Kidney (tissue), 14 donors: ENCODE results near the gene SLC39A3. TPM values are rescaled to one million over a fixed set of nuclear protein-coding genes. Genes with fewer than 3 reads are reported as not detected.

Experiments
- DNase-seq, 5 donors: peaks; one replicate each; pipeline ENCODE4 v3.0.0-alpha.2; 2013 to 2020
- FAIRE-seq: peaks from 2 replicates; lab custom pipeline; 2012; peaks lifted over from hg19 to GRCh38; lab: Jason Lieb, UNC
- H3K27ac ChIP-seq, 2 donors: one replicate each; pipeline ENCODE4 v1.7.0; 2013; ENCODE audit warnings: low read depth in 2 of 2, low read length in 2 of 2, inconsistent platforms in 1 of 2
- H3K27me3 ChIP-seq: one replicate; pipeline ENCODE4 v1.7.1; 2013; ENCODE audit warnings: low read length, inconsistent platforms; ENCODE audit not compliant: control insufficient read depth, insufficient read depth
- H3K36me3 ChIP-seq, 3 donors: one replicate each; pipeline versions ENCODE4 v1.7.0 to v1.7.1; 2013; ENCODE audit warnings: low read length in 3 of 3, control low read depth in 1 of 3, inconsistent platforms in 1 of 3; ENCODE audit not compliant: insufficient read depth in 3 of 3, control insufficient read depth in 2 of 3
- H3K4me1 ChIP-seq, 3 donors: one replicate each; pipeline versions ENCODE4 v1.7.0 to v1.7.1; 2013; ENCODE audit warnings: low read length in 3 of 3, inconsistent platforms in 1 of 3, low read depth in 1 of 3; ENCODE audit not compliant: control insufficient read depth in 2 of 3, insufficient read depth in 2 of 3
- H3K4me3 ChIP-seq, 3 donors: one replicate each; pipeline versions ENCODE4 v1.7.0 to v1.8.1; 2013; ENCODE audit warnings: low read length in 3 of 3, control low read depth in 1 of 3, inconsistent platforms in 1 of 3
- H3K9ac ChIP-seq, 3 donors: one replicate each; pipeline versions ENCODE4 v1.7.0 to v1.7.1; 2013; ENCODE audit warnings: low read length in 3 of 3, control low read depth in 1 of 3, inconsistent platforms in 1 of 3
- H3K9me3 ChIP-seq, 3 donors: one replicate each; pipeline versions ENCODE4 v1.7.0 to v1.7.1; 2013; ENCODE audit warnings: low read length in 3 of 3, control low read depth in 1 of 3, inconsistent platforms in 1 of 3; ENCODE audit not compliant: control insufficient read depth in 2 of 3, insufficient read depth in 1 of 3
- CTCF ChIP-seq: IDR thresholded peaks from 3 replicates; pipeline ENCODE4 v1.5.1; 2012; ENCODE audit warnings: mild to moderate bottlenecking, moderate library complexity, borderline replicate concordance; ENCODE audit not compliant: insufficient read depth; ENCODE audit errors: extremely low read depth
- intact Hi-C: fragments of 100-400 bp; cut with DNase I; formaldehyde crosslinking; loops from one replicate; pipeline ENCODE4 v1.11.1; 2022
- polyA plus RNA-seq: library from polyadenylated mRNA; stranded (reverse); fragments of 350-450 nt; fragmentation: Illumina TruSeq; extraction: RNeasy Lipid Tissue Mini Kit (QIAGEN cat#74804); gene quantifications from one replicate; pipeline ENCODE4 v1.2.3, GENCODE V29; 2014; ENCODE audit warnings: low read depth, low replicate concordance; ENCODE audit not compliant: insufficient read depth
- total RNA-seq: library from RNA; stranded (reverse); fragmentation: NEBNext Ultra II Directional; extraction: Animal tissue kit (Norgen Biotek cat#: 25700); gene quantifications from one replicate; pipeline ENCODE4 v1.2.1, GENCODE V29; 2021
- donor health status: control.
- donor health status: control.
- donor health status: control.
- donor health status: control.
- donor health status: control.
- donor health status: DM: yes; HTN: yes; CAD: no.
- donor health status: Normal renal cell carcinoma (clear cell type).

SLC39A3 gene
- total and polyA plus RNA-seq, 2 donors from 2014 or later = 31.1 to 38.0 TPM

DNA sequence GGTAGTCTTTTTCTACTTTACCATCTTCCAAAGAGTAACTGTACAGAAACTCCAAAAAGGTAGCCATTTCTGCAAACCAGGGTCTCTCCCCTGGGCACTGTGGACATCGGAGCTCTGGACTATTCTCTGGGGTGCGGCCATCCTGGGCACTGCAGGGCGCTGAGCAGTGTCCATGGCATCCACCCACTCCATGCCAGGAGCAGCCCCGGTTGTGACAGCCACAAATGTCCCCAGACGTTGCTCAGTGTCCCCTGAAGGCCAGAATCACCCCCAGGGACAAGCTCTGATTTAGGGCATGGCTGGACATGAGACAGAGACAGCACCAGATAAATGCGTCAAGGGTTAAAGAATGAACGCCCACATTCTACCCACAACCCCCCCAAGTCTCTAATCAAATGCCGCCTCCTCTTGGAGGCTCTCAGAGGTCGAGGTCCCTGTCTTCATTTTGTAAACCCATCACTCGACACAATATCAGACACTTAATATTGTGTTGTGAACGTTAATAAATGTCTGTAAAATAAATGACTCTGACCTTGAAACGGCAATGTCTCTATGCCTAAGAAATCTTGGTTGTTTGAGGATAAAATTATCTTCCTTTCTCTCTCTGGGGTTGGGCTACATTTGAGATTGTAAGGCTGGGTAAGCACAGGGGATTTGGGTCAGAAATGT, 46.2 kb downstream of the SLC39A3 start:
- no peak overlapping the region for H3K9ac ChIP-seq
- intact Hi-C loops = no loop called here
- FAIRE-seq = no peak

GRCh38 chr19:2691951-2692350, 47.9 kb downstream of the SLC39A3 start:
- no peak for FAIRE-seq
- Histone ChIP-seq H3K4me1 (peaks cover 0 to 2% (median 0%) of the 10 kb centered on the region in 3 donors), H3K27me3 (no peaks in the 10 kb centered on the region), H3K9me3 (no peaks in the 10 kb centered on the region), H3K36me3 (no peaks in the 10 kb centered on the region), H3K9ac (no peak overlapping the region), H3K27ac (no peak overlapping the region), H3K4me3 (no peak overlapping the region)
- TF ChIP-seq CTCF = no peak
- intact Hi-C loops = no loop called here
- DNase-seq = no peak

More for the DNA sequence above, 46.2 kb downstream of the SLC39A3 start:
- Histone ChIP-seq H3K9me3 (no peaks in the 10 kb centered on the region), H3K27ac (no peak overlapping the region), H3K4me3 (no peak overlapping the region), H3K4me1 (peaks cover 0 to 2% (median 0%) of the 10 kb centered on the region in 3 donors), H3K27me3 (no peaks in the 10 kb centered on the region), H3K36me3 (no peaks in the 10 kb centered on the region)
- TF ChIP-seq CTCF = no peak
- no peak for DNase-seq

GRCh38 chr19:2690856-2691255, 49.0 kb downstream of the SLC39A3 start:
- Histone ChIP-seq H3K9ac (no peak overlapping the region), H3K27me3 (no peaks in the 10 kb centered on the region), H3K4me1 (peaks cover 0 to 2% (median 0%) of the 10 kb centered on the region in 3 donors), H3K27ac (no peak overlapping the region), H3K4me3 (no peak overlapping the region), H3K9me3 (no peaks in the 10 kb centered on the region), H3K36me3 (no peaks in the 10 kb centered on the region)
- no peak for TF ChIP-seq CTCF
- DNase-seq (no peak), FAIRE-seq (no peak)
- intact Hi-C loops = no loop called here
